H9 (cell line): ENCODE results near the gene ACTN3. TPM values are rescaled to one million over a fixed set of nuclear protein-coding genes. Genes with fewer than 3 reads are reported as not detected.

Experiments
- DNase-seq: peaks from one replicate; pipeline ENCODE4 v3.0.0-alpha.2; 2017
- H2AFZ ChIP-seq: one replicate; pipeline ENCODE4 v1.6.1; 2013; ENCODE audit warnings: mild to moderate bottlenecking, low read length, control low read depth, moderate library complexity
- H2AK5ac ChIP-seq: 2 replicates; pipeline ENCODE4 v1.6.1; 2013; ENCODE audit warnings: low read length, control low read depth, mixed read lengths; ENCODE audit not compliant: insufficient read length
- H2BK120ac ChIP-seq: one replicate; pipeline ENCODE4 v1.6.1; 2013; ENCODE audit warnings: low read depth, mild to moderate bottlenecking, low read length, control low read depth, inconsistent platforms; ENCODE audit not compliant: poor library complexity, severe bottlenecking
- H2BK12ac ChIP-seq: 2 replicates; pipeline ENCODE4 v1.6.1; 2013; ENCODE audit warnings: low read length, control low read depth, mixed read lengths, low read depth; ENCODE audit not compliant: insufficient read length
- H2BK15ac ChIP-seq: 2 replicates; pipeline ENCODE4 v1.6.1; 2013; ENCODE audit warnings: low read depth, low read length, control low read depth
- H2BK20ac ChIP-seq: one replicate; pipeline ENCODE4 v1.6.1; 2013; ENCODE audit warnings: low read depth, mild to moderate bottlenecking, low read length, control low read depth, inconsistent platforms; ENCODE audit not compliant: poor library complexity, severe bottlenecking
- H2BK5ac ChIP-seq: 2 replicates; pipeline ENCODE4 v1.6.1; 2013; ENCODE audit warnings: low read length, control low read depth, mixed read lengths; ENCODE audit not compliant: insufficient read length
- H3K14ac ChIP-seq: 2 replicates; pipeline ENCODE4 v1.6.1; 2013; ENCODE audit warnings: low read length, control low read depth; ENCODE audit not compliant: insufficient read depth
- H3K18ac ChIP-seq: 2 replicates; pipeline ENCODE4 v1.6.1; 2013; ENCODE audit warnings: low read depth, mild to moderate bottlenecking, mixed read lengths, low read length, control low read depth; ENCODE audit not compliant: insufficient read length
- H3K23ac ChIP-seq: 2 replicates; pipeline ENCODE4 v1.6.1; 2013; ENCODE audit warnings: low read length, control low read depth, mixed read lengths, low read depth; ENCODE audit not compliant: insufficient read length
- H3K23me2 ChIP-seq: 2 replicates; pipeline ENCODE4 v1.6.1; 2013; ENCODE audit warnings: low read depth, mild to moderate bottlenecking, mixed read lengths, low read length, control low read depth; ENCODE audit not compliant: insufficient read length, poor library complexity, severe bottlenecking
- H3K27ac ChIP-seq: 2 replicates; pipeline ENCODE4 v1.5.1; 2013; ENCODE audit warnings: low read length, control low read depth, mixed read lengths, low read depth; ENCODE audit not compliant: insufficient read length
- H3K27me3 ChIP-seq: 2 replicates; pipeline ENCODE4 v1.6.1; 2013; ENCODE audit warnings: low read length, control low read depth, inconsistent platforms; ENCODE audit not compliant: insufficient read depth
- H3K4ac ChIP-seq: 2 replicates; pipeline ENCODE4 v1.6.1; 2013; ENCODE audit warnings: low read depth, mild to moderate bottlenecking, control low read depth, inconsistent platforms, low read length, moderate library complexity
- H3K4me1 ChIP-seq: 2 replicates; pipeline ENCODE4 v1.6.1; 2013; ENCODE audit warnings: low read length, control low read depth, inconsistent platforms; ENCODE audit not compliant: insufficient read depth
- H3K4me2 ChIP-seq: 2 replicates; pipeline ENCODE4 v1.6.1; 2013; ENCODE audit warnings: low read length, control low read depth, mixed read lengths; ENCODE audit not compliant: insufficient read length, insufficient read depth
- H3K56ac ChIP-seq: 2 replicates; pipeline ENCODE4 v1.6.1; 2013; ENCODE audit warnings: low read depth, mild to moderate bottlenecking, mixed read lengths, low read length, control low read depth; ENCODE audit not compliant: insufficient read length
- H3K79me1 ChIP-seq: 2 replicates; pipeline ENCODE4 v1.6.1; 2013; ENCODE audit warnings: low read depth, mild to moderate bottlenecking, moderate library complexity, low read length, control low read depth, inconsistent platforms; ENCODE audit not compliant: insufficient read depth, poor library complexity, severe bottlenecking
- H3K79me2 ChIP-seq: 2 replicates; pipeline ENCODE4 v1.6.1; 2013; ENCODE audit warnings: low read length, control low read depth, inconsistent platforms; ENCODE audit not compliant: insufficient read depth
- H3K9ac ChIP-seq: 2 replicates; pipeline ENCODE4 v1.6.1; 2013; ENCODE audit warnings: low read length, control low read depth, mixed read lengths; ENCODE audit not compliant: insufficient read length; ENCODE audit errors: extremely low read depth
- H3K9me3 ChIP-seq: one replicate; pipeline ENCODE4 v1.6.1; 2013; ENCODE audit warnings: low read depth, low read length, inconsistent platforms; ENCODE audit not compliant: control insufficient read depth
- H3T11ph ChIP-seq: one replicate; pipeline ENCODE4 v1.6.1; 2013; ENCODE audit warnings: mild to moderate bottlenecking, low read length, control low read depth, inconsistent platforms
- H4K20me1 ChIP-seq: one replicate; pipeline ENCODE4 v1.6.1; 2013; ENCODE audit not compliant: control insufficient read depth, insufficient read length, insufficient read depth
- H4K5ac ChIP-seq: 2 replicates; pipeline ENCODE4 v1.6.1; 2013; ENCODE audit warnings: low read depth, mild to moderate bottlenecking, mixed read lengths, low read length, control low read depth; ENCODE audit not compliant: insufficient read length
- H4K8ac ChIP-seq: replicated peaks from 2 replicates; pipeline ENCODE4 v1.6.1; 2013; ENCODE audit warnings: low read length, control low read depth, mixed read lengths, low read depth; ENCODE audit not compliant: insufficient read length
- H4K91ac ChIP-seq: 2 replicates; pipeline ENCODE4 v1.6.1; 2013; ENCODE audit warnings: low read depth, mild to moderate bottlenecking, moderate library complexity, mixed read lengths, low read length, control low read depth; ENCODE audit not compliant: insufficient read length
- H3K27ac Mint-ChIP-seq, 3 experiments: 2 replicates in 2 of 3; 3 replicates in 1 of 3; pipeline ENCODE4 v1.8.0; 2020 to 2021; ENCODE audit warnings: mixed read lengths in 3 of 3, mild to moderate bottlenecking in 1 of 3, moderate library complexity in 1 of 3
- H3K27me3 Mint-ChIP-seq: 2 replicates; pipeline ENCODE4 v1.8.0; 2021; ENCODE audit warnings: low read depth, mild to moderate bottlenecking, moderate library complexity, mixed read lengths
- H3K36me3 Mint-ChIP-seq, 3 experiments: 2 replicates in 2 of 3; 3 replicates in 1 of 3; pipeline ENCODE4 v1.8.0; 2020 to 2021; ENCODE audit warnings: low read depth in 3 of 3, mixed read lengths in 3 of 3; ENCODE audit not compliant: insufficient read depth in 1 of 3
- H3K4me1 Mint-ChIP-seq, 2 experiments: 2 replicates each; pipeline ENCODE4 v1.8.0; 2020; ENCODE audit warnings: mixed read lengths in 2 of 2
- H3K4me3 Mint-ChIP-seq, 2 experiments: 2 replicates in 1 of 2; 3 replicates in 1 of 2; pipeline ENCODE4 v1.8.0; 2020 to 2021; ENCODE audit warnings: mild to moderate bottlenecking in 2 of 2, mixed read lengths in 2 of 2, moderate library complexity in 1 of 2
- H3K9me3 Mint-ChIP-seq, 2 experiments: 2 replicates in 1 of 2; 3 replicates in 1 of 2; pipeline ENCODE4 v1.8.0; 2020; ENCODE audit warnings: mild to moderate bottlenecking in 2 of 2, mixed read lengths in 2 of 2, moderate library complexity in 1 of 2
- CTCF ChIP-seq: fragments of 200-600 bp; sonication (generic); conservative IDR thresholded peaks from 3 replicates; pipeline ENCODE4 v1.8.0; 2021; ENCODE audit warnings: antibody characterized with exemption, mild to moderate bottlenecking
- WGBS: extraction: QIAGEN DNeasy Blood & Tissue Kit; methylation state at CpG from one replicate; pipeline ENCODE4 v1.1.7; 2013; ENCODE audit warnings: missing lambda C conversion rate, low lambda C conversion rate, mixed read lengths; ENCODE audit not compliant: insufficient read length; ENCODE audit errors: extremely low coverage; 5-methylcytosine and 5-hydroxymethylcytosine counted together
- total RNA-seq: library from RNA; stranded (reverse); gene quantifications from 2 replicates; pipeline ENCODE4 v1.2.1, GENCODE V29; 2021

Gene ACTN3
- total RNA-seq, 1 experiment from 2014 or later, result 45.7 TPM

GRCh38 chr11:66548774-66549630, 2.3 kb downstream of the ACTN3 start:
- Histone ChIP-seq H2BK5ac (no peak overlapping the region), H3K56ac (no peak overlapping the region), H2AFZ (no peak overlapping the region), H3K9ac (no peak overlapping the region), H2BK20ac (no peak overlapping the region), H4K8ac (no peak overlapping the region), H2BK15ac (no peak overlapping the region), H3K4ac (no peak overlapping the region), H3K4me1 (no peaks in the 10 kb centered on the region), H3K27ac (no peak overlapping the region), H2BK12ac (no peak overlapping the region), H3K9me3 (no peaks in the 10 kb centered on the region), H4K20me1 (no peaks in the 10 kb centered on the region), H4K91ac (no peak overlapping the region), H4K5ac (no peak overlapping the region), H3K14ac (no peak overlapping the region), H3K18ac (no peak overlapping the region), H2BK120ac (no peak overlapping the region), H3K4me2 (no peak overlapping the region), H3K23ac (no peak overlapping the region), H3K27me3 (no peaks in the 10 kb centered on the region), H3K23me2 (no peaks in the 10 kb centered on the region), H3T11ph (no peak overlapping the region), H3K79me2 (no peaks in the 10 kb centered on the region), H2AK5ac (no peak overlapping the region), H3K79me1 (no peaks in the 10 kb centered on the region)
- H3K4me3 Mint-ChIP-seq, result peak overlapping the region; percentile 4 to 47
- H3K9me3 Mint-ChIP-seq, result no peaks in the 10 kb centered on the region; a peak in 1 of 5 replicates
- no peak for DNase-seq
- TF ChIP-seq CTCF, result no peak
- peaks cover 29 to 30% of the 10 kb centered on the region in 2 experiments for H3K4me1 Mint-ChIP-seq
- WGBS, result no CpG with 5 or more reads among the region's 16 CpGs
- peak overlapping the region in 2 of 3 experiments; percentile 54 to 77; a peak in 3 of 7 replicates for H3K27ac Mint-ChIP-seq
- H3K36me3 Mint-ChIP-seq, result peaks cover 2 to 30% (median 21%) of the 10 kb centered on the region in 3 experiments; a peak in 6 of 7 replicates
- no peaks in the 10 kb centered on the region; the same call in 1 of the 2 replicates for H3K27me3 Mint-ChIP-seq
